MM.1S (cell line): ENCODE data around the gene XCL2.
A peak's percentile ranks its signal among the peaks of the same experiment; 100 is the strongest.

Source experiments
- DNase-seq: peaks from one replicate; pipeline ENCODE4 v3.0.0-alpha.2; 2015
- H2AFZ ChIP-seq: fragments of 300-600 bp; sonication (generic); 2 replicates; pipeline ENCODE4 v1.6.0; 2016; ENCODE audit warnings: antibody characterized with exemption, low read length
- H3F3A ChIP-seq: fragments of 300-600 bp; sonication (generic); 2 replicates; pipeline ENCODE4 v1.6.1; 2016; ENCODE audit warnings: mild to moderate bottlenecking, antibody characterized with exemption, low read length, moderate library complexity, mixed read lengths; ENCODE audit not compliant: insufficient read depth
- H3K27ac ChIP-seq: fragments of 300-600 bp; sonication (generic); 2 replicates; pipeline ENCODE4 v1.5.1; 2016; ENCODE audit warnings: mild to moderate bottlenecking, low read length
- H3K27me3 ChIP-seq: fragments of 300-600 bp; sonication (generic); replicated peaks from 2 replicates; pipeline ENCODE4 v1.6.0; 2016; ENCODE audit warnings: low read length; ENCODE audit not compliant: insufficient read depth
- H3K36me3 ChIP-seq: fragments of 300-600 bp; sonication (generic); replicated peaks from 2 replicates; pipeline ENCODE4 v1.6.1; 2016; ENCODE audit warnings: mild to moderate bottlenecking, low read length, mixed read lengths; ENCODE audit not compliant: insufficient read depth
- H3K4me1 ChIP-seq: fragments of 300-600 bp; sonication (generic); 2 replicates; pipeline ENCODE4 v1.6.1; 2016; ENCODE audit warnings: low read length, mixed read lengths
- H3K4me2 ChIP-seq: fragments of 300-600 bp; sonication (generic); 2 replicates; pipeline ENCODE4 v1.6.0; 2016; ENCODE audit warnings: low read depth, low read length
- H3K4me3 ChIP-seq: fragments of 300-600 bp; sonication (generic); 2 replicates; pipeline ENCODE4 v1.5.1; 2016; ENCODE audit warnings: low read length, mixed read lengths
- H3K79me2 ChIP-seq: fragments of 300-600 bp; sonication (generic); 2 replicates; pipeline ENCODE4 v1.6.1; 2016; ENCODE audit warnings: mixed run types, low read length, mixed read lengths
- H3K9ac ChIP-seq: fragments of 300-600 bp; sonication (generic); 2 replicates; pipeline ENCODE4 v1.6.1; 2016; ENCODE audit warnings: low read length, mixed read lengths
- H3K9me2 ChIP-seq: fragments of 300-600 bp; sonication (generic); replicated peaks from 2 replicates; pipeline ENCODE4 v1.6.1; 2016; ENCODE audit warnings: mild to moderate bottlenecking, low read length, mixed read lengths; ENCODE audit not compliant: insufficient read depth
- H3K9me3 ChIP-seq: fragments of 300-600 bp; sonication (generic); replicated peaks from 2 replicates; pipeline ENCODE4 v1.6.1; 2016; ENCODE audit warnings: mild to moderate bottlenecking, low read length, mixed read lengths; ENCODE audit not compliant: insufficient read depth
- H4K20me1 ChIP-seq: fragments of 300-600 bp; sonication (generic); 2 replicates; pipeline ENCODE4 v1.6.1; 2016; ENCODE audit warnings: mild to moderate bottlenecking, low read length, moderate library complexity, mixed read lengths; ENCODE audit not compliant: insufficient read depth
- EZH2 ChIP-seq: fragments of 300-600 bp; sonication (generic); optimal IDR thresholded peaks from 2 replicates; pipeline ENCODE3; 2017; ENCODE audit warnings: low read depth, mild to moderate bottlenecking, antibody characterized with exemption, low read length, mixed read lengths
- EZH2phosphoT487 ChIP-seq: fragments of 300-600 bp; sonication (generic); IDR thresholded peaks from 2 replicates; pipeline ENCODE4 v1.6.1; 2018; ENCODE audit warnings: antibody characterized with exemption, low read length
- TF ChIP-seq, protein P1 (sequence below): fragments of 300-600 bp; sonication (generic); IDR thresholded peaks from 2 replicates; pipeline ENCODE4 v1.5.1; 2016; ENCODE audit warnings: antibody characterized with exemption, low read length, mixed read lengths

XCL2 gene

DNA sequence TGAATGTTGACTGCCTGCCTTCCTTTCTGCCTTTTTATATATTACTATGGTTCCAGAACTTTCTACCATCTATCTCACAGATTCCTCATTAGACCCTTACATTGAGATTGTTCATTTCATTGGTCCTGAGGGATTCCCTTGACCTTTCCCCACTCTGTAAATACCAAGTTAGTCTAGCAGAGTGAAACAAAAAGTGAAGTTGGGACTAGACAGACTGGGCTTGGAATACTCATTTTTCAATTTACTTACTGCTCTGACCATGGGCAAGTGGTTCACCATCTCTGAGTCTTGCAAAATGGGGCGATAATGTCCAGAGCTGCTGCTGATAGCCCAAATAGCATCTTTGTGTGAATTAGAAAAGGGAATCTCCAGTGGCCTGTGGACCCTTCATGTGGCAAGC is 38.8 kb downstream of the XCL2 start:
- no peak overlapping the region for H3K4me2 ChIP-seq
- no peaks in the 10 kb centered on the region for H3K9me2 ChIP-seq
- no peak overlapping the region for H3K27ac ChIP-seq
- no peak for TF ChIP-seq EZH2phosphoT487
- TF ChIP-seq EZH2: no peak
- no peak overlapping the region for H2AFZ ChIP-seq
- no peaks in the 10 kb centered on the region for H3K79me2 ChIP-seq
- H3K4me3 ChIP-seq: no peak overlapping the region
- H3K36me3 ChIP-seq: no peaks in the 10 kb centered on the region
- H4K20me1 ChIP-seq: no peaks in the 10 kb centered on the region
- H3F3A ChIP-seq: no peaks in the 10 kb centered on the region
- H3K9ac ChIP-seq: no peak overlapping the region
- no peaks in the 10 kb centered on the region for H3K4me1 ChIP-seq
- no peaks in the 10 kb centered on the region for H3K27me3 ChIP-seq
- DNase-seq: no peak
- no peaks in the 10 kb centered on the region for H3K9me3 ChIP-seq

DNA sequence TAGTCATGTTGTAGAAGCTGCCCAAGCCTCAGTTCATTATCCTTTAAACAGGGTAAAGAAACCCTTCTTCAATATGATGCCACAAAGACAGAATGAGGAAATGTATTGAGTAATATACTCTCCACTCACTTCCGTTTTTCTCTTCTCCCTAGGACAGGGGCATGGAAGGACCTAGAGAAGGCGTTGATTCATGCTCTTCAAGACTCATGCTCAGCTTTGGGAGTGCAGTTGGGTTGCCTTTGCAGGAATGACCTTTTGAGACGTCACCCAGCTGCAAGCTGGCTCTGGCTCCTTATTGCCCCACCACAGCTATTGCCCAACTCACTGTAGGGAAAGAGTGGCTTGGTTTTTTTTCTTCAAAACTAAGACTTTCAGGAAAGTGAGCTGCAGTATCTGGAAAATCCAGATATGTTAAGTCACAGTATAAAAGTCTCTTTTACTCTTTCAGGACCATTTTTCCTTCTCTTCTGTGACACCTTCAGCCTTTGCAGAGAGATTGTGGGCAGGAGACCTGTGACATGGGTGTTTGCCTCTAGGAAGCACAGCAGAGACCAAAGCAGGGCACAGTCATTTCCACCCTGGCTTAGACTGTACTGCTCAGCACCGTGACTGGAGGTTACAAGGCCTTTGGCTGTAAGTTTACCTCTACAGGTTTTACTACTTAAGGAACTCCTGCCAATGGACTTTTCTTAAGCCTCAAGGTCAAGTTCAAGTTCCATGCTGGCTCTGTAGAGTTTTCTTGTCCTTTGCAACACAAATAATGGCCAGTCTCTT is 39.5 kb downstream of the XCL2 start:
- no peaks in the 10 kb centered on the region for H3F3A ChIP-seq
- no peak overlapping the region for H3K9ac ChIP-seq
- no peaks in the 10 kb centered on the region for H3K9me3 ChIP-seq
- TF ChIP-seq, protein P1, sequence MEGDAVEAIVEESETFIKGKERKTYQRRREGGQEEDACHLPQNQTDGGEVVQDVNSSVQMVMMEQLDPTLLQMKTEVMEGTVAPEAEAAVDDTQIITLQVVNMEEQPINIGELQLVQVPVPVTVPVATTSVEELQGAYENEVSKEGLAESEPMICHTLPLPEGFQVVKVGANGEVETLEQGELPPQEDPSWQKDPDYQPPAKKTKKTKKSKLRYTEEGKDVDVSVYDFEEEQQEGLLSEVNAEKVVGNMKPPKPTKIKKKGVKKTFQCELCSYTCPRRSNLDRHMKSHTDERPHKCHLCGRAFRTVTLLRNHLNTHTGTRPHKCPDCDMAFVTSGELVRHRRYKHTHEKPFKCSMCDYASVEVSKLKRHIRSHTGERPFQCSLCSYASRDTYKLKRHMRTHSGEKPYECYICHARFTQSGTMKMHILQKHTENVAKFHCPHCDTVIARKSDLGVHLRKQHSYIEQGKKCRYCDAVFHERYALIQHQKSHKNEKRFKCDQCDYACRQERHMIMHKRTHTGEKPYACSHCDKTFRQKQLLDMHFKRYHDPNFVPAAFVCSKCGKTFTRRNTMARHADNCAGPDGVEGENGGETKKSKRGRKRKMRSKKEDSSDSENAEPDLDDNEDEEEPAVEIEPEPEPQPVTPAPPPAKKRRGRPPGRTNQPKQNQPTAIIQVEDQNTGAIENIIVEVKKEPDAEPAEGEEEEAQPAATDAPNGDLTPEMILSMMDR: no peak
- no peak for TF ChIP-seq EZH2phosphoT487
- TF ChIP-seq EZH2: no peak
- H3K9me2 ChIP-seq: no peaks in the 10 kb centered on the region
- no peak for DNase-seq
- no peak overlapping the region for H3K4me3 ChIP-seq
- H3K36me3 ChIP-seq: no peaks in the 10 kb centered on the region
- H4K20me1 ChIP-seq: no peaks in the 10 kb centered on the region
- no peaks in the 10 kb centered on the region for H3K4me1 ChIP-seq
- H3K79me2 ChIP-seq: no peaks in the 10 kb centered on the region
- H3K27me3 ChIP-seq: no peaks in the 10 kb centered on the region
- no peak overlapping the region for H3K4me2 ChIP-seq
- H2AFZ ChIP-seq: no peak overlapping the region
- H3K27ac ChIP-seq: no peak overlapping the region

DNA sequence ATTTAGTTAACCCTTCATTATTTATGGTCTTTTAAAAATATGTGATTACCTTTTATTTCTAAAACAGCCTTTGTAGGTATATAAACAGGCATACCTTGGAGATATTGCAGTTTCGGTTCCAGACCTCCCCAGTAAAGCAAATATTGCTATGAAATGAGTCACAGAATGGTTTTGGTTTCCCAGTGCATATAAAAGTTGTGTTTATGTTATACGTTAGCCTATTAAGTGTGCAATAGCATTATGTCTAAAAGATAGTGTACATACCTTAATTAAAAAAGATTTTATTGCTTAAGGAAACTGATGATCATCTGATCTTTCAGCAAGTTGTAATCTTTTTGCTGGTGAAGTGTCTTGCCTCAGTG is 44.1 kb downstream of the XCL2 start:
- Histone ChIP-seq H3K4me3 (no peak overlapping the region), H3K27me3 (no peaks in the 10 kb centered on the region), H3K4me2 (no peak overlapping the region), H3K36me3 (no peaks in the 10 kb centered on the region), H3K4me1 (no peaks in the 10 kb centered on the region), H3K9me3 (no peaks in the 10 kb centered on the region), H3K79me2 (no peaks in the 10 kb centered on the region), H3K27ac (no peak overlapping the region), H3K9ac (no peak overlapping the region), H2AFZ (no peak overlapping the region), H3F3A (no peaks in the 10 kb centered on the region), H4K20me1 (no peaks in the 10 kb centered on the region), H3K9me2 (no peaks in the 10 kb centered on the region)
- DNase-seq: peak; percentile 19
- TF ChIP-seq EZH2phosphoT487 (no peak), EZH2 (no peak)
- TF ChIP-seq, protein P1: no peak

DNA sequence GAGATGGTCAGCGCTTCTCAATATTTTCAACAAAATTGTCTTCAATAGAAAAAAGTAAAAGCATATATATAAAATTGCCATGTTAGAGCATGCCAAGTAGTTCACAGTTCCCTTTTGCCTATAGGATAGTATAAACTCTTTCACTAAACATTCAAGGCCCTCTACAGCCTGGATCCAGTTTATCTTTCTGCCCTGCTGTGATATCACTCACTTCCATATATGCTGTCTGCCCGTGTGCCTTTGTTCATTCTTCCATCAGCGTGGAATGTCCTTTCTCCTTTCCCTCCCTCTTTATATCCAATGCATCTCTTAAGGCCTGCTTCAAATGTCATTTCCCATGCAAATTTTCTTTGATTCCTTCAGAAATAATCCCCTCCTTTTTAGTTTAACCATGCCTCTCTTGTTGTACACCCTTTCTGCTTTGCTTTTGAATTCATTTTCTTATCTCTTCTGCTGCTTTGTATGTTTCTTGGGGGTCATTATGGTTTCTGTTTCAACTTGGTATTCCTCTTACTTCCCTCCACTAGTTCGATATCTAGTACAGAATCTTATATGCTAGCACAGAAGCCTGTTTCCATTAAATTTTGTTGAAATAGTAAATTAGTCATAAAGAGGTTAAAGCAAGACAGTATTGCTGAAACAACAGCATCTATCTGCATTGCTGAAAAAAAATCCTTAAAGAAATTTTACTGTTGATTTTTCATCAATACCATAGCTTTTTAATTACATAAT is 44.7 kb downstream of the XCL2 start:
- H3K27ac ChIP-seq: no peak overlapping the region
- H4K20me1 ChIP-seq: no peaks in the 10 kb centered on the region
- no peak overlapping the region for H3K4me3 ChIP-seq
- no peaks in the 10 kb centered on the region for H3F3A ChIP-seq
- H3K36me3 ChIP-seq: no peaks in the 10 kb centered on the region
- TF ChIP-seq EZH2phosphoT487 (no peak), EZH2 (no peak)
- TF ChIP-seq, protein P1: no peak
- no peak for DNase-seq
- no peaks in the 10 kb centered on the region for H3K9me2 ChIP-seq
- no peak overlapping the region for H3K9ac ChIP-seq
- no peak overlapping the region for H3K4me2 ChIP-seq
- no peak overlapping the region for H2AFZ ChIP-seq
- H3K27me3 ChIP-seq: no peaks in the 10 kb centered on the region
- H3K79me2 ChIP-seq: no peaks in the 10 kb centered on the region
- H3K4me1 ChIP-seq: no peaks in the 10 kb centered on the region
- no peaks in the 10 kb centered on the region for H3K9me3 ChIP-seq
